OCI-M1 (cell line): Measurements from ENCODE around the gene IFFO2.
A peak's percentile ranks its signal among the peaks of the same experiment; 100 is the strongest.
"Not testable (repeated sequence)": the region's sequence is repeated elsewhere in the genome, so short reads cannot be mapped to it uniquely, and the experiment has no call there.

Experiments
- DNase-seq: peaks from one replicate; lab custom pipeline; 2025; lab: John Stamatoyannopoulos, UW

Gene IFFO2

GRCh38 chr1:18893120-18893519 lies 63.4 kb downstream of the IFFO2 start:
- DNase-seq, result no peak

GRCh38 chr1:18891858-18892257 lies 64.6 kb downstream of the IFFO2 start:
- DNase-seq, result not testable (repeated sequence)

GRCh38 chr1:18891426-18891780 lies 65.1 kb downstream of the IFFO2 start:
- no peak for DNase-seq

- no peak for DNase-seq
Observed at GRCh38 chr1:18890706-18891425, 65.6 kb downstream of the IFFO2 start.

GRCh38 chr1:18886003-18886335 lies 70.5 kb downstream of the IFFO2 start:
- no peak for DNase-seq

GRCh38 chr1:18885311-18886002 lies 71.0 kb downstream of the IFFO2 start:
- DNase-seq, result no peak

- no peak for DNase-seq
Observed at GRCh38 chr1:18884727-18885126, 71.7 kb downstream of the IFFO2 start.

- DNase-seq, result no peak
Observed at GRCh38 chr1:18884419-18884717, 72.1 kb downstream of the IFFO2 start.

- peak; percentile 77 for DNase-seq
Observed at GRCh38 chr1:18883636-18884418, 72.6 kb downstream of the IFFO2 start.

- DNase-seq, result no peak
Observed at GRCh38 chr1:18883079-18883478, 73.4 kb downstream of the IFFO2 start.

GRCh38 chr1:18882486-18882885 lies 74.0 kb downstream of the IFFO2 start:
- DNase-seq, result no peak

GRCh38 chr1:18881642-18882431 lies 74.6 kb downstream of the IFFO2 start:
- no peak for DNase-seq

- no peak for DNase-seq
Observed at GRCh38 chr1:18881164-18881563, 75.3 kb downstream of the IFFO2 start.

GRCh38 chr1:18880585-18880984 lies 75.9 kb downstream of the IFFO2 start:
- no peak for DNase-seq

GRCh38 chr1:18879791-18880309 lies 76.6 kb downstream of the IFFO2 start:
- DNase-seq, result no peak

- DNase-seq, result no peak
Observed at GRCh38 chr1:18879215-18879790, 77.2 kb downstream of the IFFO2 start.

GRCh38 chr1:18878538-18879214 lies 77.8 kb downstream of the IFFO2 start:
- no peak for DNase-seq

GRCh38 chr1:18877282-18877681 lies 79.2 kb downstream of the IFFO2 start:
- DNase-seq, result no peak

GRCh38 chr1:18876210-18876609 lies 80.3 kb downstream of the IFFO2 start:
- no peak for DNase-seq

- DNase-seq, result no peak
Observed at GRCh38 chr1:18875796-18876128, 80.7 kb downstream of the IFFO2 start.

- DNase-seq, result peak; percentile 86
Observed at GRCh38 chr1:18875107-18875795, 81.2 kb downstream of the IFFO2 start.
